ENCODE data around the gene PIGM. TPM values are rescaled to one million over a fixed set of nuclear protein-coding genes. Genes with fewer than 3 reads are reported as not detected.

Gene PIGM
- polyA plus RNA-seq, 2 of the 4 experiments (the other 2 are of a cell fraction): 5.0 to 7.2 TPM

DNA sequence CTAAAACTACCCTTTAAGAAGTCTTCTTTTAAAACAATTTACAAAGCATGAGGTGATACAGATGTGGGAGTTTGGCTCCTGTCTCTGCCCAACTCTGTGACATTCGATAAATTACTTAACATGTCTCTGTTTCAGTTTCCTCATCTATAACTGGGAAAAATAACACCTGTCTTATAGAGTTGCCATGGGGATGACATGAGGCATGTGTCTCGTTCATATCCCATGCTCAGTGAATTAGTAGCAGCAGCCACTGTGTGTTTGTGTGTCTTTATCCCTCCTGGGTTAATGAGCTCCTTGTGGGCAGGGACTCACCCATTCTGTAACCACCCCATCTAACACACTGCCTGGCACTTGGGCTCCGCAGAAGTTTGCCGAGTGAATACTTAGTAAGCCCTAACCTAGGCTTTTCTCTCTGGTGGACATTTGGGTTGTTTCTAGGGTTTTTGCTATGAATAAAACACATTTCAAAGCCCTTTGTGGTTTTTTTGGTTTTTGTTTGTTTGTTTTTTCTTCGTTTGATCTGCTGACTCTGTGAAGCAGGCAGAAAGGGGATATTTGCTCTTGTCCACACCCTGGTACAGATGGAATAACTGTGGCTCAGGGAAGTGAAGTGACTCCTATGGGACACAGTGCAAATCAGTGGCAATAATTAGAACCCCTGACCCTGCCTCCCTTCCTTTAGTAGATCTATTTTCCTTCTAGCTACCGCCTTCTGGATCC is 48.8 kb upstream of the PIGM start:
- no peak for TF ChIP-seq RNF2 (IDR thresholded peaks at IDR 0.05; ENCODE audit: borderline replicate concordance, low read depth)
- no peak for TF ChIP-seq FOXS1 (CRISPR knock-in tag; IDR thresholded peaks at IDR 0.05)
- no peak for TF ChIP-seq TP53 (CRISPR knock-in tag; IDR thresholded peaks at IDR 0.05)
- TF ChIP-seq ZFP36 (IDR thresholded peaks at IDR 0.05; ENCODE audit: borderline replicate concordance, partially characterized antibody): no peak
- TF ChIP-seq HEYL (CRISPR knock-in tag; IDR thresholded peaks at IDR 0.05): no peak
- TF ChIP-seq NPAS2 (CRISPR knock-in tag; IDR thresholded peaks at IDR 0.05; ENCODE audit: borderline replicate concordance): no peak
- TF ChIP-seq EP300 (IDR thresholded peaks at IDR 0.05): no peak
- TF ChIP-seq JUNB (IDR thresholded peaks at IDR 0.05): no peak
- TF ChIP-seq CHD2 (IDR thresholded peaks at IDR 0.05; ENCODE audit: low read length, partially characterized antibody): no peak
- no peak for TF ChIP-seq MAFK (IDR thresholded peaks at IDR 0.05; ENCODE audit: partially characterized antibody)
- no peak for TF ChIP-seq RCOR1 (IDR thresholded peaks at IDR 0.05; ENCODE audit: low read depth, low read length)
- TF ChIP-seq, protein P1, sequence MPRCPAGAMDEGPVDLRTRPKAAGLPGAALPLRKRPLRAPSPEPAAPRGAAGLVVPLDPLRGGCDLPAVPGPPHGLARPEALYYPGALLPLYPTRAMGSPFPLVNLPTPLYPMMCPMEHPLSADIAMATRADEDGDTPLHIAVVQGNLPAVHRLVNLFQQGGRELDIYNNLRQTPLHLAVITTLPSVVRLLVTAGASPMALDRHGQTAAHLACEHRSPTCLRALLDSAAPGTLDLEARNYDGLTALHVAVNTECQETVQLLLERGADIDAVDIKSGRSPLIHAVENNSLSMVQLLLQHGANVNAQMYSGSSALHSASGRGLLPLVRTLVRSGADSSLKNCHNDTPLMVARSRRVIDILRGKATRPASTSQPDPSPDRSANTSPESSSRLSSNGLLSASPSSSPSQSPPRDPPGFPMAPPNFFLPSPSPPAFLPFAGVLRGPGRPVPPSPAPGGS (IDR thresholded peaks at IDR 0.05): no peak
- no peak for TF ChIP-seq JUN (IDR thresholded peaks at IDR 0.05)
- no peak for TF ChIP-seq HOXA7 (CRISPR knock-in tag; IDR thresholded peaks at IDR 0.05)
- TF ChIP-seq, protein P2, sequence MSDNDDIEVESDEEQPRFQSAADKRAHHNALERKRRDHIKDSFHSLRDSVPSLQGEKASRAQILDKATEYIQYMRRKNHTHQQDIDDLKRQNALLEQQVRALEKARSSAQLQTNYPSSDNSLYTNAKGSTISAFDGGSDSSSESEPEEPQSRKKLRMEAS (IDR thresholded peaks at IDR 0.05): no peak
- TF ChIP-seq, protein P3, sequence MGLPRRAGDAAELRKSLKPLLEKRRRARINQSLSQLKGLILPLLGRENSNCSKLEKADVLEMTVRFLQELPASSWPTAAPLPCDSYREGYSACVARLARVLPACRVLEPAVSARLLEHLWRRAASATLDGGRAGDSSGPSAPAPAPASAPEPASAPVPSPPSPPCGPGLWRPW (IDR thresholded peaks at IDR 0.05): no peak
- TF ChIP-seq, protein P4, sequence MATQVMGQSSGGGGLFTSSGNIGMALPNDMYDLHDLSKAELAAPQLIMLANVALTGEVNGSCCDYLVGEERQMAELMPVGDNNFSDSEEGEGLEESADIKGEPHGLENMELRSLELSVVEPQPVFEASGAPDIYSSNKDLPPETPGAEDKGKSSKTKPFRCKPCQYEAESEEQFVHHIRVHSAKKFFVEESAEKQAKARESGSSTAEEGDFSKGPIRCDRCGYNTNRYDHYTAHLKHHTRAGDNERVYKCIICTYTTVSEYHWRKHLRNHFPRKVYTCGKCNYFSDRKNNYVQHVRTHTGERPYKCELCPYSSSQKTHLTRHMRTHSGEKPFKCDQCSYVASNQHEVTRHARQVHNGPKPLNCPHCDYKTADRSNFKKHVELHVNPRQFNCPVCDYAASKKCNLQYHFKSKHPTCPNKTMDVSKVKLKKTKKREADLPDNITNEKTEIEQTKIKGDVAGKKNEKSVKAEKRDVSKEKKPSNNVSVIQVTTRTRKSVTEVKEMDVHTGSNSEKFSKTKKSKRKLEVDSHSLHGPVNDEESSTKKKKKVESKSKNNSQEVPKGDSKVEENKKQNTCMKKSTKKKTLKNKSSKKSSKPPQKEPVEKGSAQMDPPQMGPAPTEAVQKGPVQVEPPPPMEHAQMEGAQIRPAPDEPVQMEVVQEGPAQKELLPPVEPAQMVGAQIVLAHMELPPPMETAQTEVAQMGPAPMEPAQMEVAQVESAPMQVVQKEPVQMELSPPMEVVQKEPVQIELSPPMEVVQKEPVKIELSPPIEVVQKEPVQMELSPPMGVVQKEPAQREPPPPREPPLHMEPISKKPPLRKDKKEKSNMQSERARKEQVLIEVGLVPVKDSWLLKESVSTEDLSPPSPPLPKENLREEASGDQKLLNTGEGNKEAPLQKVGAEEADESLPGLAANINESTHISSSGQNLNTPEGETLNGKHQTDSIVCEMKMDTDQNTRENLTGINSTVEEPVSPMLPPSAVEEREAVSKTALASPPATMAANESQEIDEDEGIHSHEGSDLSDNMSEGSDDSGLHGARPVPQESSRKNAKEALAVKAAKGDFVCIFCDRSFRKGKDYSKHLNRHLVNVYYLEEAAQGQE (IDR thresholded peaks at IDR 0.05): no peak
- TF ChIP-seq, protein P5, sequence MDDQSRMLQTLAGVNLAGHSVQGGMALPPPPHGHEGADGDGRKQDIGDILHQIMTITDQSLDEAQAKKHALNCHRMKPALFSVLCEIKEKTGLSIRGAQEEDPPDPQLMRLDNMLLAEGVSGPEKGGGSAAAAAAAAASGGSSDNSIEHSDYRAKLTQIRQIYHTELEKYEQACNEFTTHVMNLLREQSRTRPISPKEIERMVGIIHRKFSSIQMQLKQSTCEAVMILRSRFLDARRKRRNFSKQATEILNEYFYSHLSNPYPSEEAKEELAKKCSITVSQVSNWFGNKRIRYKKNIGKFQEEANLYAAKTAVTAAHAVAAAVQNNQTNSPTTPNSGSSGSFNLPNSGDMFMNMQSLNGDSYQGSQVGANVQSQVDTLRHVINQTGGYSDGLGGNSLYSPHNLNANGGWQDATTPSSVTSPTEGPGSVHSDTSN (IDR thresholded peaks at IDR 0.05): no peak
- WGBS (ENCODE audit: missing lambda C conversion rate): 11% methylated on average over 6 of the region's 6 CpGs
- ChIA-PET POLR2A (no interaction called here), CTCF (interaction anchor here (0.8 to 16.8 kb wide), 8 partner anchors 14 to 171 kb away, joined by 3 to 409 read pairs (median 4); partner anchors contain the start of gene KCNJ10)
- DNase-seq (ENCODE audit: low read depth in 1 of 2, low spot score in 1 of 2): no peak
- Histone ChIP-seq H3K9me3 (no peaks in the 10 kb centered on the region), H3K4me1 (0 out of 3 replicates have a peak, but pooled peaks cover 2% of the 10 kb centered on the region), H3K4me2 (no peak overlapping the region), H3K4me3 (no peak overlapping the region), H3K27ac (no peak overlapping the region)
- FAIRE-seq: no peak
- no peak for ATAC-seq

DNA sequence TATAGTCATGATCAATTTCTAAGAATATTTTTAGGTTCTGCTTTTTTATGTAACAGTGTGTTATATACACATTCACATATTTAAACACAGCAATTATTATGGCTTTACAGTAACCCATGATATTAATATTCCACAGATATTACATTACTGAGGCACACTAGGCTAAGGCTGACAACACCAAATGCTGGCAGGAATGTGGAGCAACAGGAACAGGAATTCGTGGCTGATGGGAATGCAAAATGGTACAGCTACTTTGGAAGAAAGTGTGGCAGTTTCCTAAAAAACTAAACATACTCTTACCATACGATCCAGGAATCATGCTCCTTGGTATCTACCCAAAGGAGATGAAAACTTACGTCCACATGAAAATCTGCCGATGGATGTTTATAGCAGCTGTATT is 47.7 kb upstream of the PIGM start:
- no peak overlapping the region for H3K4me2 ChIP-seq
- TF ChIP-seq HOXB5 (CRISPR knock-in tag; IDR thresholded peaks at IDR 0.05) (no peak), RFX5 (IDR thresholded peaks at IDR 0.05) (no peak), EHMT2 (IDR thresholded peaks at IDR 0.05; ENCODE audit: low read depth) (no peak), FOXS1 (CRISPR knock-in tag; IDR thresholded peaks at IDR 0.05) (no peak), NR3C1 (IDR thresholded peaks at IDR 0.05) (no peak), HDAC2 (IDR thresholded peaks at IDR 0.05) (no peak)
- ATAC-seq: no peak
- 0 out of 3 replicates have a peak, but pooled peaks cover 2% of the 10 kb centered on the region for H3K4me1 ChIP-seq
- no peak for FAIRE-seq
- CTCF ChIA-PET: interaction anchor here (1.1 to 30.0 kb wide), 12 partner anchors 4 to 947 kb away, joined by 3 to 409 read pairs (median 6); partner anchors contain the start of genes KCNJ10 and KCNJ9
- DNase-seq (ENCODE audit: low read depth in 1 of 2, low spot score in 1 of 2): no peak
- no peak overlapping the region for H3K4me3 ChIP-seq
- H3K27ac ChIP-seq: no peak overlapping the region
- no peaks in the 10 kb centered on the region for H3K9me3 ChIP-seq
- POLR2A ChIA-PET: interaction anchor here (0.6 kb wide), 1 partner anchor 174 kb away, joined by 4 read pairs; no protein-coding TSS in a partner anchor
- WGBS (ENCODE audit: missing lambda C conversion rate): 60% methylated on average over 4 of the region's 4 CpGs

Data from A549 (cell line).